Breast epithelium (tissue), 4 donors: Measurements from ENCODE around the gene PRKCE. TPM values are rescaled to one million over a fixed set of nuclear protein-coding genes. Genes with fewer than 3 reads are reported as not detected.

Experiments
- DNase-seq, 2 donors: peaks; one replicate each; pipeline ENCODE4 v3.0.0-alpha.2; 2019; ENCODE audit warnings: low spot score in 2 of 2
- H3K27ac ChIP-seq, 2 donors: fragments of 200-600 bp; sonication (generic) in 1 of 2; one replicate each; pipeline ENCODE4 v1.5.1; 2016 to 2019; ENCODE audit warnings: mild to moderate bottlenecking in 1 of 2
- H3K27me3 ChIP-seq, 2 donors: fragments of 200-600 bp; sonication (generic) in 1 of 2; one replicate each; pipeline versions ENCODE4 v1.5.1 to v1.6.0; 2017 to 2019; ENCODE audit warnings: control low read depth in 1 of 2, mild to moderate bottlenecking in 1 of 2
- H3K36me3 ChIP-seq: fragments of 200-600 bp; one replicate; pipeline ENCODE4 v1.5.1; 2019
- H3K4me1 ChIP-seq, 2 donors: fragments of 200-600 bp; sonication (generic); one replicate each; pipeline ENCODE4 v1.5.1; 2016 to 2019; ENCODE audit warnings: control low read depth in 1 of 2
- H3K4me3 ChIP-seq, 3 donors: fragments of 200-600 bp; sonication (generic); 1 replicate in 2 of 3; 2 replicates in 1 of 3; pipeline ENCODE4 v1.5.1; 2016 to 2019; ENCODE audit warnings: mild to moderate bottlenecking in 3 of 3, moderate library complexity in 2 of 3
- H3K9me3 ChIP-seq, 2 donors: fragments of 200-600 bp; sonication (generic) in 1 of 2; one replicate each; pipeline ENCODE4 v1.5.1; 2016 to 2019; ENCODE audit warnings: control low read depth in 1 of 2
- CTCF ChIP-seq, 3 donors: fragments of 450-650 bp; IDR thresholded peaks; one replicate each; pipeline ENCODE4 v1.5.1; 2016 to 2017; ENCODE audit warnings: antibody characterized with exemption in 3 of 3, mild to moderate bottlenecking in 3 of 3, moderate library complexity in 3 of 3
- POLR2A ChIP-seq: fragments of 450-650 bp; IDR thresholded peaks from one replicate; pipeline ENCODE4 v1.6.1; 2016; ENCODE audit warnings: antibody characterized with exemption, mild to moderate bottlenecking, moderate library complexity
- POLR2AphosphoS5 ChIP-seq, 3 donors: sonication (generic); formaldehyde crosslinking; IDR thresholded peaks; one replicate each; pipeline ENCODE4 v1.6.1; 2017; ENCODE audit warnings: antibody characterized with exemption in 3 of 3
- intact Hi-C: fragments of 100-400 bp; cut with DNase I; formaldehyde crosslinking; loops from one replicate; pipeline ENCODE4 v1.15.1; 2023; ENCODE audit warnings: low total_unique reads
- total RNA-seq, 3 donors: library from RNA; depleted of rRNA; stranded (reverse); fragments of >200 nt; gene quantifications; one replicate each; pipeline ENCODE4 v1.1.0, GENCODE V29; 2016

The PRKCE gene
- total RNA-seq, 3 donors from 2014 or later = 20.6 to 34.0 (median 23.6) TPM

GRCh38 chr2:46161315-46161714, 509.8 kb downstream of the PRKCE start:
- Histone ChIP-seq H3K9me3 (no peaks in the 10 kb centered on the region), H3K27ac (no peak overlapping the region), H3K4me1 (peaks cover 6 to 7% of the 10 kb centered on the region in 2 donors), H3K27me3 (no peaks in the 10 kb centered on the region), H3K4me3 (no peak overlapping the region), H3K36me3 (no peaks in the 10 kb centered on the region)
- TF ChIP-seq CTCF (IDR thresholded peaks at IDR 0.05) (no peak), POLR2A (no peak), POLR2AphosphoS5 (IDR thresholded peaks at IDR 0.05) (no peak)
- intact Hi-C loops = no loop called here
- DNase-seq = no peak

- no peak for DNase-seq
- H3K4me1 ChIP-seq = peaks cover 6 to 7% of the 10 kb centered on the region in 2 donors
- H3K36me3 ChIP-seq = no peaks in the 10 kb centered on the region
- TF ChIP-seq POLR2A = no peak
- no peak for TF ChIP-seq CTCF (IDR thresholded peaks at IDR 0.05)
- no peak for TF ChIP-seq POLR2AphosphoS5 (IDR thresholded peaks at IDR 0.05)
- H3K27me3 ChIP-seq = no peaks in the 10 kb centered on the region
- no peaks in the 10 kb centered on the region for H3K9me3 ChIP-seq
- no peak overlapping the region for H3K4me3 ChIP-seq
- intact Hi-C loops = no loop called here
- peak overlapping the region in 1 of 2 donors; percentile 40 for H3K27ac ChIP-seq
Measured at GRCh38 chr2:46161911-46162310, 510.4 kb downstream of the PRKCE start.

DNA sequence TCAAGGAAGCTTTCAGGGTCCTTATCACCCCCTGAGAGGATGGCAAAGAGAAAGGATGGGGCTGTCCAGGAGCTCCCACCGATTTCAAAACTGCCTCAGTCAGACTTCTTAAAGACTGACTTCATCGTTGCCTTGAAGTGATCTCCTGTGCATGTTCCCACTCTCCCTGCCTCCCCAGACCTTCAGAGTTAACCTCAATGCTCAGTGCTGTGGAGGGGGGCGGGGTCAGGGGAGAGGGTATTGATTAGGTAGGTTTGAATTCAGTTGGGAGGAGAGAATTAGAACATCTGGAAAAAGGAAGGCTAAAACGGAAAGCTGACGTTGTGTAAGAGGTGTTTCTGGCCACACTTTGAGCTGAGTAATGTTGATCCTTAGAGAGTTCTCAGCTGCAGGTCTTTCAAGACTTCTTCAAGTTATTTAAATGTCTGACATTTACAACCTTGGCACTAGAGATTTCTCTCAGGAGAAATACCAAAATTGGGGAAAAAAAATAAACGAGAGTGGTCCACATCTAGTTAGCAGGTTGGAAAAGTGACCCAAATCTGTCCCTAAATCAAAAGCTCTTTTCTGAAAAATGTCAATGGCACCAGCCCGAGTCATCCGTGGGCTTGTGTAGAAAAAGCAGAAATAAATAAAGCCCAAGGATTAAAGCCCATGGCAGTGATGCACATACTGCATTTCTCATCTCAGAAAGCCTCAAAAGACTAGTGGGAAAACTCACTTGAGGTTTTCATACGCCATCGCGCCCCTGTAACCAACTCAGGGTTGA, 511.0 kb downstream of the PRKCE start:
- H3K4me1 ChIP-seq = peaks cover 6 to 7% of the 10 kb centered on the region in 2 donors
- no peak for TF ChIP-seq POLR2A
- TF ChIP-seq CTCF (IDR thresholded peaks at IDR 0.05) = no peak
- no peak for TF ChIP-seq POLR2AphosphoS5 (IDR thresholded peaks at IDR 0.05)
- no peaks in the 10 kb centered on the region for H3K27me3 ChIP-seq
- H3K36me3 ChIP-seq = no peaks in the 10 kb centered on the region
- no peaks in the 10 kb centered on the region for H3K9me3 ChIP-seq
- H3K4me3 ChIP-seq = no peak overlapping the region
- H3K27ac ChIP-seq = no peak overlapping the region
- DNase-seq = no peak
- intact Hi-C loops = no loop called here

- no peak overlapping the region for H3K4me3 ChIP-seq
- DNase-seq = no peak
- TF ChIP-seq POLR2AphosphoS5 (IDR thresholded peaks at IDR 0.05) = no peak
- no peak for TF ChIP-seq CTCF (IDR thresholded peaks at IDR 0.05)
- no peak for TF ChIP-seq POLR2A
- H3K27me3 ChIP-seq = no peaks in the 10 kb centered on the region
- intact Hi-C loops = no loop called here
- H3K9me3 ChIP-seq = no peaks in the 10 kb centered on the region
- no peaks in the 10 kb centered on the region for H3K36me3 ChIP-seq
- H3K27ac ChIP-seq = no peak overlapping the region
- peaks cover 6 to 7% of the 10 kb centered on the region in 2 donors for H3K4me1 ChIP-seq
Measured at GRCh38 chr2:46163098-46163430, 511.6 kb downstream of the PRKCE start.

- Histone ChIP-seq H3K4me1 (peaks cover 6 to 7% of the 10 kb centered on the region in 2 donors), H3K27ac (peak overlapping the region in 1 of 2 donors; percentile 68)
- no peak for DNase-seq
Measured at GRCh38 chr2:46163804-46164528, 512.5 kb downstream of the PRKCE start.

More at GRCh38 chr2:46163804-46164528, 512.5 kb downstream of the PRKCE start:
- Histone ChIP-seq H3K9me3 (no peaks in the 10 kb centered on the region), H3K36me3 (no peaks in the 10 kb centered on the region), H3K4me3 (no peak overlapping the region), H3K27me3 (no peaks in the 10 kb centered on the region)
- intact Hi-C loops = no loop called here
- TF ChIP-seq POLR2AphosphoS5 (IDR thresholded peaks at IDR 0.05) = no peak
